HG03442 (cell line): ENCODE measurements around the gene TLR4.

Experiments used
- ATAC-seq: cut with Tn5 transposase; IDR thresholded peaks from one replicate; pipeline ENCODE4 v1.9.1; 2021; ENCODE audit warnings: mild to moderate bottlenecking, moderate library complexity; ENCODE audit not compliant: unreplicated experiment

TLR4 gene

DNA sequence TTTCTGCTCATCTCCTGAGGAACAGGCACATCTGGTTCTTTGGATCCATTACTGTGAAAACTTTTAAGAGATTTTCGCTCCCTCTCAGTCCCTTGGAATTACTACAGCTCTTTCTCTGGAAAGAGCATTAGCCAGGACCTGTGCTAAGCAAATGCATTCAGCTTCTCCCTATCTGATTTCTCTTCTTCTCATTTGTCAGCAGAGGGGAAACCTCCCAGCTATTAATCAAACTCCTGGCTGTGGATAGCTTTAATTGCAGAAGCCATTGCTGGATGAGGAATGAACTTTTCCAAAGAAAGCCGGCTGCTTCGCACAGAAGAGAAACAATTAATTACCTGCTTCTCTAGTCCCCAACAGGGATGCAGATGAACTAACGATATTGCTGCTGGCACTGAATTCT, 37.9 kb downstream of the TLR4 start:
- ATAC-seq: no peak

DNA sequence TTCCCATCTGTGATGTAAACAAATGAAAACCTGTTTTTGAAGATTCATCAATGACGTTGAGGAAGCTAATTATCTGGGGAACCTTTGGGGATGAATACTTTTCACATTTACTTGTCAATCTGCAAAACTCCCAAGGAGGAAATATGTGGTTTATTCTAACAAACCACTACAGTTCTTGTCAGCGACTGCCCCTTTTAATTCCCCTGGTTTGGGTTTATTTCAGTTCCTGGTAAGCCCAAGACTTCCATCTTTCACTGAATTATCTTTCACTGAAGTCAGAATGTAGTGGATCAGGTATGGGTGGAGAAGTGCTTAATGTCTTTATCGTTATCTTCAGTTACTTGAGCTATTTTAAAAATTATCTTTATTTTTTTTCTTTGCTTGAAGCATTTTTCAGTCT, 40.2 kb downstream of the TLR4 start:
- ATAC-seq: no peak

DNA sequence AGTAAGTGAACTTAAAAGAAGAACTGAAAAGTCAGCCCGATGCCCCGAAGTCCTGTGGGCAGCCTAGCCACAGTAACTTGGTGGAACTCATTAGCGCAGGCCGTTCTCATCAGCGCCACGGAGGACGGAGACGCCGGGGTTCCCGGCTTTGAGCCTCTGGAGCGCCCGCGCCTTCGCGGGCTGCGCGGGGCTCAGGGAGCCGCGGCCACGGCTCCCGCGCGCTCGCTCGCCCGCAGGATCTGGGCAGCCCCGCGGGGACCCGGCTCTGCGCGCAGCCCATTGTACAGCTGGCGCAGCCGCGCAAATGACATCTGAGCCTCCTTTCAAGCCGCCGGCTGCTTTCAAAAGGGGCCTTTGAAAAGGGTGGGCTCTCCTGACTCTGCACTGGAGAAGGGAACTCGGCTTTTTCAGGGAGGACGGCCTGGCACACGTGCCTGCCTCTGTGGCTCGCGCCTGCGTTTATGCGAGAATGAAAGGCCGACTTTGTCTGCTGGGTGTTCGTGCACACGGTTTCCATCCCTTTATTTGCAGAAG, 40.7 kb downstream of the TLR4 start:
- ATAC-seq: no peak

DNA sequence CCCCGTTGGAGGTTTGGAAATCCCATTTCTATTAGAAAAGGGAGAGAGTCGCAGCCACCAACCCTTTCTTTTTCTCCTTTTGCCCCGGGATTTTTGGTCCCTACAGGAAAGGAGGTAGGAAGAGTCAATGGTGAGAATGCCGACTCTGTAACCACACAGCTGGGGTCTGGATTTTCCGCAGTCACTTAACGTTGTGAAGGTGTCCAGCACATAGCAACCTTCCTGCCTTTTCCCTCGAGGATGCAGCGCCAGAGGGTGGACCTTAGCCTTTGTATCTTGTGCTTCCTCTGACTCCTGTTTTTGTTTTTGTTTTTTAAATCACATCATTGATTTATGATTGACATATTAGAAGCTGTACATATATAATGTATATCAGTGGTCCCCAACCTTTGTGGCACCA, 41.4 kb downstream of the TLR4 start:
- no peak for ATAC-seq

DNA sequence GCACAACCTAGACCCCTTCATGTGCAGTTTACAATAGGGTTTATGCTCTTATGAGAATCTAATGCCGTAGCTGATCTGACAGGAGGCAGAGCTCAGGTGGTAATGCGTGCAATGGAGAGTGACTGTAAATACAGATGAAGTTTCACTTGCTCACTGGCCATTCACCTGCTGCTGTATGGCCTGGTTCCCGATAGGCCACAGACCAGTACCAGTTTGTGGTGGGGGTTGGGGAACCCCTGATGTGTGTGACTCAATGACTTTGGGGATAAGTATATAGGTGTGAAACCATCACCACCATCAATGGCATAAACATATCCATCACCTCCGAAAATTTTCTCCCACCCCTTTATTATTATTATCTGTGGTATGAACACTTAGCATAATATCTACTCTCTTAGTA, 42.1 kb downstream of the TLR4 start:
- no peak for ATAC-seq

DNA sequence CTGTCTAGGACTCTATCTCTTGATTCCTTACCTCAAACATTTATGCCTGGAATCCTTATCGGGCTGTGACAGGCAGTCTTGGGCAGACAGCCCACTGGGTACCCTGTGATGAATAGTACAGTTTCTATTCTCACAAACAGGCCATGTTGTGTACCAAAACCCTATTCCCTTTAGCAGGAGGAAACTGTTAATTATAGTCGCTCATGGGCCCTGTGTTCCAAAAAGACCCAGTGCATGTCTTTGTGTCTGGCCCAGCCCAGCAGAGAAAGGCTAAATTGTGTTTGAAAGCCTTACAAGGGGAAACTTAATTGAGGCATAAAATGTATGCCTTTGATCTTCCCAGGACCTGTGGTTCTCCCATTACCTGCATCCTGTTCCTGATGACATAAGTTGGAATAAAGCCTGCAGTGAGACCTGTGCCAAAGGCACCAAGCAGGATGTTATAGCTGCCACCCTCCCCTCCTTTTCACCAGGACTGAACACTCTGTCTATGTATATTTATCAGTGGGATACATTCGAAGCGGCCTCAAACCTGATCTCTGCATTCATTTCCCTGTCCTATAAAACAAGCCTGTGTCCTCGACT, 43.3 kb downstream of the TLR4 start:
- no peak for ATAC-seq

DNA sequence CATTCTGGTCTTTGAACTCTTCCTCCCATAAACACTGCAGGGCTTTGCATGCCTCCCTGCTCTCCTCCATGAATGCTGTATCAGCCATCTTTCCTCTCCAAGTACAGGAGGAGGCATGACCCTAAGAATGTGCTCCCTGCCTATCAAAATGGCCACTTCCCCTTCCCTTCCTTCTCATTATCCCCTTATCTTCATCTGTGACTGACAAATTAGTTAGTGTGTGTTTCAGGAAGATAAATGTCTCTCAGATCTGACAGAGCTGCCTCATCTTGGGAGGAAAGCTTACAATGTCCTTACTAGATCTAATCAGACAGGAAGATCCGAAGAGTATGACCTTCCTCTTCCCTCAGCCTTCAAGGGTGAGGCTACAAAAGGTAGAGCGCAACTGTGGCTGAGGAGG, 46.2 kb downstream of the TLR4 start:
- no peak for ATAC-seq

DNA sequence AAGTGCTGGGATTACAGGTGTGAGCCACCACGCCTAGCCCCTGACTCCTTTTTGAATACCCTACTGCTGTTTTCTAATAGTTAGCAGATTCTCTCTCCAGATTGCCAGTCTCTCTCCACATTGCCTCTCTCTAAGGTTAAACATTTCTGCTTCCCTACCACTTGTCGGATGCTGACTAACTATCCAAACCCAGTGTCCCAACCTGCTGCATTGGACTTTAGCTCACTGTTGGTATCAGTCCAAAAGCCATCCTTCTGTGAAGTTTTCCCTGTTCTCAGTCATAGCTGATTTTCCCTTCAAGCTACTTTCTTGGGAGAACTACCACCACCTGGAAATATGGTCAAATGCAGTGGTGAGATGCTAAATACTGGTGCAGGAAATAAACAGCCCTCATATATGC, 48.7 kb downstream of the TLR4 start:
- no peak for ATAC-seq

DNA sequence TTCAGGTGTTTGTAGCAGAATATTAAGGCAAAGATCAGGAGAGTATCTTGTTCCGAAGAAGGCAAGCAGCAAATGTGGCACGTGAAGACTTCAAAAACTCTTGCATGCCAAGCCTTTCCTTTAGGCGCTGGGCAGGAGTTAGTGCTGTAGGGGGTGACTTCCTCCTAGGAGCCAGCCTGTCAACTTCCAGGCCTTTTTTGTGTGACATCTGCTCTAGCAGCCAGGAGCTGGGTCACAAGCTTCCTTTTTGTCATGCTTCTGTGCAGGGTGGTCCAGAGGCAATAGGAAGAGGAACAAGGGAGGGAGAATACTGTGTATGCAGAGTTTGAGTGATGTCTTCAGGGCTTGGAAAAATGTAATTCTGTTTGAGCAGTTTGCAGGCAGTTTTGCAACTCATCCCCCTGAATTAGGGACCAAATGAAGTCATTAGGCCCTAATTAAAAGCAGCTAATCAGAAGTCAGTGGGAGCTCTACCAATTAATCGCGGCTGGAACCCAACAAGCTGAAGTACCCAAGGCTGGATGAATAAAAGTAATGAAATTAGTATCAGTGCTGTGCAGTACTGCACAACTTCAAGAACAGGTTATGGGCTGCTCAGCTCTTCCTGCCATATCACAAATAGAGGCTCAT, 53.5 kb downstream of the TLR4 start:
- no peak for ATAC-seq

DNA sequence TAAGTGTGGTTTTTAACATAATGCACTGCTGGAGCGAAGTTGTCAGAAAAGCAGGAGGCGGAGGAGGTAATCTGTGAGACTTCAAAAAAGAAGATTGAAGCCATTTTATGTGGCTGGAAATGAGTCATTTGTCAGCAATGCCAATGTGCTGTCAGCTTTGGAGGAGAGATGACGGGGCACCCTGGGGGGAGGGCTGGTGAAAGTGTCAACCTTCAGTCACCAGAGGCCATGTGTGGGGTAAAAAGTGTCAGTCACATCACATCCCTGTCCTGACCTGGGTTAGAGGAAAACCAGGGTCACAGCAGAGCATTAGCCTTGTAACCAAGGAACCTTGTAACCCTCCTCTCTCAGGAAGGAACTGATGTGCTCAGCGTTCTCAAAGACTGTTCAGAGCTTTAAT, 59.1 kb downstream of the TLR4 start:
- no peak for ATAC-seq

DNA sequence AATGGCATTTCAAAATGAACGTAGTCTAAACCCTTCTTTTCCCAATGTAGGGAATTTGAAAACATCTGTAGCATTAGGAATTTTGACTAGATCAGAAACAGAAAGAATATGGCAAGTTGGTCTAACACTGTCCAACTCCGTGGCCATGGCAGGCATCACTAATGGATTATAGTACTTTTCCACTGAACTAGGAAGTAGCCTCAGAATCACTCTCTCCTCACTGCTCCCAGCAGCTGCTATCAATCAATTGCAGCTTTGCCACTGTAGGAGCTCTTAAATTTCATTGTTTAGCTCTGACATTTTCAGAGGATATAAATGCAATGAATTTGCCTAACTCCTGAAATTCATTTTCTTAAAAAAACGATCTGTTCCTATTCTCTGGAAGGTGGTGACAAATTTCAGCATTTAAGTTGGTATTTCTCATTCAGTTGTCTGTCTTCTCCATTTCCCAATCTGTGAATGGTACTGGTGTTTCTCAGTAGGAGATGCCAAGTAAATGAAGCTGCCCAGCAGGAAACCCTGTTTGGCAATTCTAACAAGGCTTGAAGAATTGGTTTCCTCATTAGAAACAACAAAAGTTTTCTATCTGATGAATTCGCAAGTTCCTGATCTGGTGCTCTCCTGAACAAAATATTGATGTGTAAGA, 64.7 kb downstream of the TLR4 start:
- ATAC-seq: no peak

DNA sequence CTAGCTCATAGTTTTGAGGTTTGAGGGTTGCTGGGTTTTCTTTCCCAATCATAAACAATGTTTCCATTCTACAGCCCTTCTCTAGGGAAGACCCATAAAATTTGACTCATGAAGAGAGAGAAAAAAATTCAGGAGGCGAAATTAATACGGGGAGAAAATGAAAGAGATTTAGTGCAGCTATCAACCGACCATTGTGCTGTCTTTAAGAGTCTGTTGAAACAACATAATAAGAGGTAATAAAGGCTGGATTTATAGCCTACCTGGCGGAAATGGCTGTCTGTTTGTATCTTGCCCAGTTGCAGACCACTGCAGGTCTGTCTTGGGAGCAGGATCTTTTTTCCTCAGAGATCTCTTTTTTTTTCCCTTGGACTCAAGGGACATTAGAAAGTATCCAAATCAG, 66.9 kb downstream of the TLR4 start:
- no peak for ATAC-seq

DNA sequence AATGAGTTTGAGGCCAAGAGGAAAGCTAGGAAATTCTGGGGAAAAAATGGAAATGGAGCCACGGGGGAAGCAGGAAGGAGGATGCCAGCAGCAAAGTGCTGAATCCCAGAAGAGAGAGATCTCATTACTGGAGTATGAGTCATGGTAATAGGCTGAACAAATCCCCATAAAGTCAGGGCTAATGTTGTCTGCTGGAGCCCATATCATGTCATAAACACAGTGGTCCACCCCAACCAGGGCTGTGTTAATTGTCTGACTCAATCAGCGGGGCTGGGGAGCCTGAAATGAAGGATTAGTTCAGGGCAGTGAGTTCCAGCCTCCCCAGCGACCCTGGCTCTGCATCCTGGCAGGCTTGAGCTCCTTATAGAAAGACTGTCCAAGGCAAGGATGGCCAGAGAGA, 68.8 kb downstream of the TLR4 start:
- ATAC-seq: no peak
